GM18520 (cell line): Measurements from ENCODE around the gene DIDO1.

Experiments
- ATAC-seq: cut with Tn5 transposase; IDR thresholded peaks from one replicate; pipeline ENCODE4 v1.9.1; 2021; ENCODE audit not compliant: unreplicated experiment

DIDO1 gene

DNA sequence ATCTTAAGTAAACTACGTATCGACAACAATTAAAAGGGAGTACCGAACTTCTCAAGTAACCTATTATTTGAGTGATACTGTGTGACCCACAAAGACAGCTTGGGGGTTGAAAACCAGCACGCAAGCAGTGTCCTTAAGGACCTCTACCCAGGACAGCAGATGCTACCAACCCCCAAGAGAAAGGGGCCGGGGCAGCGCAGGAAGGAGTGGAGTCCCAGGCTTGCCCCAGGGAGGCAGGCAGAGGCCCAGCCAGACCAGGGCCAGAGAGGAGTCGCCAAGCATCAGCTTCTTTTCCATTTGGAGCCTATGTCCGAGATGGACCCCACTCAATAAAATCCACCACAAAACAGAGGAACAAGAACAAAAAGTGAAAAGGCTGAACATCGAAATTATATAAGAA is 11.9 kb downstream of the DIDO1 start:
- ATAC-seq = no peak

GRCh38 chr20:62913043-62913630 is 13.2 kb downstream of the DIDO1 start:
- no peak for ATAC-seq

- ATAC-seq = no peak
Observed at GRCh38 chr20:62911701-62912280, 14.5 kb downstream of the DIDO1 start.

GRCh38 chr20:62910777-62911497 is 15.4 kb downstream of the DIDO1 start:
- ATAC-seq = no peak

DNA sequence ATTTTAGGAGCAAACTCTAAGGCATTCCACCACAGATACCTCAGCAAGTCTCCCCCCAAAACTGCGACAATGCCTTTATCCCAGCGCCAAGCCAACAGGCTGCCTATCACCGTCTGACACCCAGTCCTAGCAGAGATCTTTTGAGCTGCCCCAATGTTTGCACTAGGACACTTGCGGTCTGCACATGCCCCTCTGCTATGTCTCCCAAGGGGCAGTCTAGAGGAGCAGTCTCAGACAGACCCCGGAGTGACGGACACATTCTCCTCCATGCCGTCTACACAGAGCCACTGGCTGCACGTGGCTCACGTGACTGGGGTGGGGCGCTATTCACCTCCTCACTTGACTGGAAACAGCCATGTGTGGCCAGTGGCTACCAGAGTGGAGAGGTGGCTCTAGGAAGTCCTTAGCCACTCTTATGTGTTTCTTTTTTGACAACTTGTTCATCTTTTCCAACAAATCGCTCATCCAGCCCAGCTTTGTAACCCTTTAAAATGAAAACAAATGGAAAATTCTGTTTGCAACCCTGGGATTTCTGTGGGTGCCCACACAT is 16.0 kb downstream of the DIDO1 start:
- ATAC-seq = no peak

DNA sequence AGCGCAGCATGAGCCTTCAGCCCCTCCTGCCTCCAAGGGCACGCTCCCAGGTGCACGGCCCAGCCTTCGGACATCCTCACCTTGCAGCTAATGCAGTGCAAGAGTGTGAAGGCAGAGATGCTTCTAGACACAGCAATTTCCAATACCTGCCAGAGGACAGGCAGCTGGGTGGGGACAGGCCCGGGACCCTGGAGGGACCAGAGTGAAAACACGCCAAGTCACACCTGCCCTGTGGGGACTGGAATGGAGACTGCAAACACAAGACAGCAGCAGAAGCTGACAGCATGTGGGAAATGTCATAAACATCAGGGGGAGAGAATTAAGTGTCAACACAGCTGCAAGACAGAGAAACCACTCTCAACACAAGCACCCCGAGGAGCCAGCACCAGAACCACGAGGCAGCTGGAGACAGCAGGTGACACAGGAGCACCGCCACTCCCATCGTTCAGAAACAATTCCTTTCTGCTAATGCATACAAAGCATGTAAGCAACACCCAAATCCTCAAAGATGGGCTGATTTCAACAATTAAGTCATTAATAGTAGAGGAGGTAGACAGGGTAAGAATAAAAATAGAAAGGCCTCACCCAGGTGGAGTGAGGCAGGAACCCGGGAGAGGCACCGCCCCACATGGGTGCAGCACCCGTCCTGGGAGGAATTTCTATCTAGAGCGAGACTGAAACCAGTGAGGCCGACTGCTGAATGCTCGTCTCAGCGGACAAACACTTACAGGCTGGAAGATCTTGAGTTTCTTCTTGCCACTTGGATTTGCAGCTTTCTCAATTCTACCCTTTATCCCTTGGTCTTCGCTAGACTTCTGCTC is 17.1 kb downstream of the DIDO1 start:
- no peak for ATAC-seq

DNA sequence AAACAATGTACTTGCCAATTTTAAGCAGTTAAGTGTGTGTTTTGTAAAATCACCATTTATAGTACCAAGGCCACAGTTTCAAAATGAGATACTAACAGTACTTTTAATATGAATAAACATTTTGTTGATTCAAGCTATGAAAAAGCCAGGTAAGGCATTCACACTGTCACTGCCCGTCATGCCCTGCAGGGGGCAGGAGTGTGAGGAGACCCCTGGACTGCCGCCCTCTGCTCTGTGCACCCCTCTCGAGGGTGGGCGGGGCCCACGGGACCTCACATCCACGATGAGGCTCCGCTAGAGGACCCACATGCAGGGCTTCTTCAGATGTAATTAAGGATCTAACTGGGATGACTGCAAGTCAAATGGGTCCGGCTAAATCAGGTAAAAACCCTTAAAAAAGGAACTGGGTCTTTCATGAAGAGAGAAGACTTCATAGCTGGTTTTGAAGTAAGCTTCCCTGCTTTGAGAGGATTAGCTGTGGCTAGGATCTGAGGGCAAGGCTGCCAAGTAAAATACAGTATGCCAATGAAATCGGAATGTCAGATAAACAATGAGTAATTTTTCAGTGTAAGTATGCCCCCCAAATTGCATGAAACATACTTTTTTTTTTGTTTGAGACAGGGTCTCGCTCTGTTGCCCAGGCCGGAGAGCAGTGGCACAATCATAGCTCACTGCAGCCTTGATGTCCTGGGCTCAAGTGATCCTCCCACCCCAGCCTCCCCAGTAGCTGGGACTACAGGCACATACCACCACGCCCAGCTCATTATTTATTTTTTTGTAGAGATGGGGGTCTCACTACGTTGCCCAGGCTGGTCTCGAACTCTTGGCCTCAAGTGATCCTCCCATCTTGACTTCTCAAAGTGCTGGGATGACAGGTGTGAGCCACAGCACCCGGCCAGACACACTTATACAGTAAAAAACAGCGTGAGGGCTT is 18.7 kb downstream of the DIDO1 start:
- ATAC-seq = no peak

DNA sequence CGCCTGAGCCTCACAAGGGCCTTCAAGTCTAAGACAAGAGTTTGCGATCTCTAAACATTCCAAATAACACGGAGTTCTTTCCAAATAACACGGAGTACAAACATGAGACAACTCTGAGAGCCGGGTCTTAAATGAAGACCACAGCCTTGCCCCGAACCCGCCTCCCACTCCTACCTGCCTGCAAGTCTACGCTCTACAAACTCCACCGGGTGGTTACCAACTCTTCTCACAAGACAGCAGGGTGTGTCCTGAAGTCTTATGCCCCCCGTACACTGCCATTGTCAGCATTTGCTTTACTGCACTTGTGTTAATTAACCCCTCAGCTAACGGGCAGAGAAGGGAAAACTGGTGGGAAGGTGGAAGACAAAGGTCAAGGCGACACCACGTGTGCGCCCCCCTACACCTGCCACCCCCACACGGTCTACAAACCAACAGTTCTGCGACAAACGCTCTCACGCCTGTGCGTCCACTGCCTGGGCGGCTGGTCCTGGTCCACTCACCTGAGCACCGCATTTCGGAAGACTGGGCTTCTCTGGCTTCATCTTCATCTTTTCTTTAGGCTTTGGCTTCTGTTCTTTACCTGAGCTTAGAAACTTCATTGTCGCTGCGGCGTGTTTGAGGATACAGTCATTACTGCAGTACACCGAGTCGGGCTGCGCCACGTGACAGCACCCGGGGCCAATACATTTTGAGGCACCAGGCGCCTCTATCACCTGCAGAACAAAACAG is 19.5 kb downstream of the DIDO1 start:
- no peak for ATAC-seq

- ATAC-seq = no peak
Observed at GRCh38 chr20:62906209-62906608, 20.1 kb downstream of the DIDO1 start.

DNA sequence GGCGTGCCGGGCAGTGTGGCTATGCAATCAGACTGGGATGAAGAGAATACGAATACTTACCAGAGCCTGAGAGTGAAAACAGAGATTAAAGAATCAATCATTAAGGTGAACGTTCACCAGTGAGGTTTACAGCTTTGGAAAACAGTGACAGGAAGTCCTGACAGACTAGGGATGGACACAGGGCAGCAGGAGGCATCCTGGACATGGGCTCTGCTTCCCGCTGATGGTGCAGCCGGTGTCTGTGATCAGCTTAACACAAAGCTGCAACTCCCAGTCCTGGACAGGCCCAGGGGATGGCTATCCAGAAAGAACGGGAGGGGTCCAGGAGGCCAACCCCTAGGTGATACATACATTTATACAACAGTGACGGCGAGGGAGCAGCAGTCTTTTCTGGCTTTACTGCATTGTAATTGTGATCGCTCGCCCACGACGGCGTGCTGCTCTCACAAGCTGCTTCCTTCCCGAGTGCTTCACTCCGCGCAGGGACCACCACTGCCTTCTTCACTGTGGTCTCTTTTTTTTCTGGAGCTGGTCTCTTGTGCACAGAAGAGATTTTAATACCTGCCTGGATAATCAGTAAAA is 20.7 kb downstream of the DIDO1 start:
- no peak for ATAC-seq

DNA sequence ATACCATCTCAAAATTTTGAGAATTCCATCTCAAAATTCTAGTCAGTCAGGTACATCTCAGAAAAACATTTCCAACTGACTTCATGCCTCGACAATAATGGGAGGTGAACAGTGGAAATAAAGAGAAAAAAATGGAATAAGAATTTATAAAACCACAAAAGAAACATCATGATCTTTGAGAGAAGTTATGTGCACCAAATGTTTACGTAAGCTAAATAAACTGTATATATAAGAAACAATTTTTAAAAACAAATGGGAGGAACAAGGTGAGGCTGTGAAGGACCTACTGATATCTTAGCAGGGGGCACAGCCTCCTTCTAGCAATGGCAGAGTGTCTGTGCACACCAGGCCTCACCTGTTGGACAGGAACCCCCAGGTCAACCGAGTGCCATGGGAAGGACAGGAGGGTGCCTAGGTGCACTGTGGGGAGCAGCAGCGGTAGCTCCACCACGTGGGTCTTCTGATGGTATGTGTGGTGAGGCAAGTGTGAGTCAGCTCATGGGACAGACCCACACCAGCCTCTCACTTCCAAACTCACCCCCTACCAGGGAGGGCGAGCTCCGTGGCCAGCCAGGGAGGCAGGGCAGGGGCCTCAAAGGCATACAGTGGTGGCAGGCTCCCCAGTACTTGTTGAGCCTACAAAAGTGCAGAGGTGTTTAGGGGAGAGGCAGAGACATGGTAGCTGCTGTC is 23.2 kb downstream of the DIDO1 start:
- ATAC-seq = no peak

GRCh38 chr20:62901891-62902290 is 24.4 kb downstream of the DIDO1 start:
- ATAC-seq = no peak

DNA sequence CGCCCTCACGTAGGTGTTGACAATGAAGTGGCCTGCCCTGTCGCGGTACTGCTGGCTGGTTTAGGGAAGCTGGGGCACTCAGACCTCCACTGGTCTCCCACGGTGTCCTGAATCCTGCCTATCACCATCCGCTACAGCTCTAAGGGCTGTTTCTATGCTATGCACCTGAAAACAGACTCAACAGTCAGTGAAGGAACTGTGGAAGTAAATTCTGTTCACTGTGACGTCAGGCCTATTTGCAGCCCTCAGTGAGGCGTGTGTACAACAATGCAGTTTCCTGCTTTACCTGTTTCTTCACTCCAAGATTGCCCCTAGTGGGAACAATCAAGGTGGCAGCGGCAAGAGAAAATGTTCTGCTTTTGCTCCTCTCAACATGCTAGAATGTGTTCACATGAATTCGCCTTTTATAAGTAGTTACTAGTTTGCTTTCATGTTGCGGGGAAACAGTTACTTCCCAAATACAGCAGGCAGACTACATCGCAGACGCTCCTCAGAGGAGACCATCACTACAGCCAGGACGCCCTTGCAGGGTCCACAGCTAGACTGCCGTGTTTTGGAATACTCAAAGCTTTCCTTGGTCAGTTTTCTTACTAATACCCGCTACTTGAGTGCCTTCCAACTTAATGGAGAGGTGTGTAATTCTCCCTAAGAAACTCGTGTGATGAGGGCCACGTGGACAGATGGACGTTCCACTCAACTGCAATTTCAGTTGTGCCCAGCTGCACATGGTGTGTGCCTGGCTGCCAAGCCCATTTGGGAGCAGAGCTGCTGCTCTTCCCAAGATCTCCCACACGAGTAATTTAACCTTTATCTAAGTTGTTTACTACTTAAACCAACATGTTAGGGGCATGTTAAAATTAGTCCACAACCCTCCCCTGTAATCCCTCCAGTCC is 25.4 kb downstream of the DIDO1 start:
- ATAC-seq = no peak

- no peak for ATAC-seq
Observed at GRCh38 chr20:62900052-62900691, 26.1 kb downstream of the DIDO1 start.

DNA sequence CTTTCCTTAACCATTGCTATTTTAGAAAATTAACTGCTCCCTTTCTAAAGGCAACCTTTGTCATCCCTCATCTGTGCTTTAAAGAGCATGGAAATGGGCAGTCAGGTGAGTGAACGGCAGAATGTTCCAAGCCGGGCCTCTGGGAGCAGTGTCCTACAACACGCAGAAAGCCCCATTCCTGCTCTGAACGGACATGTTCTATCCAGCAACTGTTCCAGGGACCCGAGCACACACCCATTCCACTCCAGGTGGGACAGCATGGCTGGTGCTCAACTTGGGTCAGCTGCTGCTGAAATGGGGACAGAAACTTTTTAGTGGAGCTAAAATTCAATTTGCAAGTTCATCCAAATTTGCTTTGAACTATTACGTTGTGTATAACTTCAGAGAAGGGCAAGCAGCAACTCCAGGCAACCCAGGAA is 26.7 kb downstream of the DIDO1 start:
- no peak for ATAC-seq

DNA sequence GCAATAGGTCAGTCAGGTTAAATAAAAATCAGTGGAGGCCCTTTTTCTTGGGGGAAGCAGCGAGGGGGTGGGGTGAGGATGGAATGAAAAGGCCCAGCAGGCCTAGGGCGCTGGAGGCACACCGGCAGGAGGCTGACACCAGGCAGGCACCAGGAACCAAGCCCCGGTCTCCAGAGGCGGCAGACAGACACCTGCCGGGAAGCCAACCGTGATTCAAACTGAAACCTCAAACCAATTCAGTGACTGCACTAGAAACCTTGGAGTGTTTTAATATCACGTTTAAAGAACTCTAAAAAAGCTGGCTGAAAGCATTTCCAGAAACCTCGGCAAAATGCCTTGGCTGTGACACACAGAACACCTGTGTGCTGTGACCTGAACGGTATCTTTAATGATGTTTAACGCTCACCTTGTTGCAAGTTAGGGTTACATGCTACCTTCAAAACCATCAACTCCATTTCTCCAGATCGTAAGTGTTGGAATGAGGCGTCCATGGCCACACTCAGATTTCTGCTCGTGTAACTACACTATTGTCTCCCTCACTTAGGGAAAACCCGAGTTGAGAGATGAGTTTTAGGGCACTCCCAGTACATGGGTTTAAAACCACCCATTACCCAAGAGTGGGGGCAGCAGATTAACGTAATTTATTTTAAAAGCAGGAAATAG is 27.2 kb downstream of the DIDO1 start:
- ATAC-seq = no peak
